NCI-H2081 (cell line): Measurements from ENCODE around the gene METTL16.
A peak's percentile ranks its signal among the peaks of the same experiment; 100 is the strongest.

ENCODE experiments used
- DNase-seq, 2 experiments: peaks; one replicate each; lab custom pipeline; 2025; lab: John Stamatoyannopoulos, UW

The METTL16 gene

DNA sequence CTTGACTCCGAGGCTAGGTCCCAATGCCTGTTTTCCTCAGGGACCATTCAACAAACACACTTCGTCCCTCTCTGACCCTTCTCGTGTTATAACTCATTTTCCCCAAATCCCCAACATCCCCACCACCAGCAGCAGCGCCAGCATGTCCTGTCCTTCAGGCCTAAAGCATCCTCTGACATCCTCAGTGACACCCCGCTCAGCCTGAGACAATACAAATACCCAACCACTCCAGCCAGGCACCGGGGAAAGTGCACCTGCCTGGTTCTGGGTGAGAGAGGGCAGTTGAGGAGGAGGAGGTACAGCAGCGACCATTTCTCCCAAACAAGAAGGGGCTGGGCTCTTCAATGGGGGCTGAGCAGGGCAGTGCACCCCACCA is 115.5 kb downstream of the METTL16 start:
- peak in 1 of 2 experiments; percentile 7 for DNase-seq

DNA sequence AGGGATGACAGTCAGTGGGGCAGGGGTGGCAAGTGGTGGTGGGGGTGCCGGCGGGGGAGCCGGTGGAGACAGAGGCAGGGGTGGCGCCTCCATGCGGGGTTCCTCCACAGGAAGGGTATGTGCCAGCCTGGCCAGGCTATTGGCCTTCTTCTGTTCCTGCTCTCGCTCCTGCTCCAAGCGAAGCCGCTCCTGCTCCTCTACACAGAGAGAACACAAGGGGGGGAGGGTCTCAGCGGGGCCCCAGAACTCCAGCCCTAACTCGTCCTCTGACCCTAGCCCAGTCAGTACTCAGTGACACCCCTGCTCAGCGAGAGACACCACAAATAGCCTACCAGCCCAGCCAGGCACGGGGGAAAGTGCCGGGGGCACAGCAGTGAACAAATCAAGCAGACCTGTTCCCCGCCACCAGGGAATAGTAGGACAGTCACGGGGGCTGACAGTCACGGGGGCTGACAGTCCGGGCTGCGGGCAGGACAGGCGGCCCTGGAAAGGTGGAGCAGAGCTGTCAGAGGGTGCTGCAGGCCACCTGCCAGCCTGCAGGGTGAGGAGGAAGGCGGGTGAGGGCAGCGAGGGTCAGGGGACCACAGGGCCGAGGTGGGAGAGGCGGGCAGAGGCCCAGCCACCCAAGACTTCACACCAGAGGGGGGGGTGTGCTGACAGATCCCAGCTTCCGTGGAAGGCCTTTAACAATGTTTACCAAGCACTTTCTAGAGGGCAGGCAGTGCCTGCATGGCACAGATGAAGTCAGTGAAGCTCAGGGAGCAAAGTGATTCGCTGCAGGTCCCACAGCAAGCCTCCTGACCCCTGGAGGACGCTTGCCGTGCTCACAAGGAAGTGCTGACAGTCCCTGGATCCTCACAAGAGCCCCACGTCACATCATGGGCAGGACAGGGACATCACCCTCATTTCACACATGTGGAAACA is 116.2 kb downstream of the METTL16 start:
- peak in 1 of 2 experiments; percentile 14 for DNase-seq

DNA sequence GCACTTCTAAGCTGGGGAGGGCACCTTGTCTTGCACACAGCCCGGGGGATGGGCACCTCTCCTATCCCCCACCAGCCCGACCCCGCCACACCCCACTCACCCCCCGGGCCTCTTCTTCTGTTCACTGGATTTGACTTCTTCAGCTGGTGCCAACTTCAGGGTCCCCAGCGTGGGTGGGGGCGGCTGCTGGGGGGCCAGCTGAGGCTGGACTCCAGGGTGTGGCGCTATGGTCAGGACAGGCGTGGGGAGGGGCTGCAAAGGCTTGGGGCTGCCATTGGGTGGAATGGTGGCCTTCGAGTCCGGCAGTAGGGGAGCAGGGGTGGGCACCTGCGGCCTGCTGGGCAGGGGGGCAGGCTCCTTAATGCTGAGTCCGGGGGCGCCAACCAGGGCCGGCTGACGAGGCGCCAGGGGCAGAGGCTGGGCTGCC is 116.9 kb downstream of the METTL16 start:
- no peak for DNase-seq

DNA sequence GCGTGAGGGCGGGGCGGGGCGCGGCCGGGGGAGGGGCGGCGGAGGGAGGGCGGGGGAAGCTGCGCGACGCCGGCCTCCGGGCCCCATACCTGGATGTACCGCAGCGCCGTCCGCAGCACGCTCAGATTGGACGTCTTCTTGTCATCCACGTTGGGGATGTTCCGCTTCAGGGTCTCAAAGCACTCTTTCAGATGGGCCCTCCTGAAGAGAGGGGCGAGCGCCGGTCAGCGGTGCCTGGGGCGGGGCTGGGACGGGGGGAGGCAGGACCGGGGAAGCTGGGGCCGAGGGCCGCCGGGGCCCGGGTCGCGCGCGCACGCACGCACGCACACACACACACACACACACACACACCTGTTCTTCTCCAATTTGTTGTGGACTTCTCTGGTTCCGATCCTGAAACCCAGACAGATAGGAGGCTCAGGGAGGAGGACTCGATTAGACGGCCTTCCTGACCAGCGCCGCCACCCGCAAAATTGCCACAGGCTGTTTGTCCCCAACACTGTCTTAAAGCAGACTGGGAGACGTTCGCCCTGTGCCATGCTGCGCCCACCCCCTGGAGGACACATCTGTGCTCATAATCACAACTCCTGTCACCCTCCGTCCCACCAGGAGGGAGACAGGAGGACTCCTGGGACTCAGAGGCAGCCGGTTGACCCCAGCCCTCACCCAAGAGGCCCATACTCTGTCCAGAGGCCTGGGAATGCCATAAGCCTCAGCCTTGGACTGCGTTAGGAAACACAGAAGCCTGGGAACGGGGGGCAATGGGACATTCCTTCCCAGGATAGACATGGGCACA is 117.5 kb downstream of the METTL16 start:
- no peak for DNase-seq

DNA sequence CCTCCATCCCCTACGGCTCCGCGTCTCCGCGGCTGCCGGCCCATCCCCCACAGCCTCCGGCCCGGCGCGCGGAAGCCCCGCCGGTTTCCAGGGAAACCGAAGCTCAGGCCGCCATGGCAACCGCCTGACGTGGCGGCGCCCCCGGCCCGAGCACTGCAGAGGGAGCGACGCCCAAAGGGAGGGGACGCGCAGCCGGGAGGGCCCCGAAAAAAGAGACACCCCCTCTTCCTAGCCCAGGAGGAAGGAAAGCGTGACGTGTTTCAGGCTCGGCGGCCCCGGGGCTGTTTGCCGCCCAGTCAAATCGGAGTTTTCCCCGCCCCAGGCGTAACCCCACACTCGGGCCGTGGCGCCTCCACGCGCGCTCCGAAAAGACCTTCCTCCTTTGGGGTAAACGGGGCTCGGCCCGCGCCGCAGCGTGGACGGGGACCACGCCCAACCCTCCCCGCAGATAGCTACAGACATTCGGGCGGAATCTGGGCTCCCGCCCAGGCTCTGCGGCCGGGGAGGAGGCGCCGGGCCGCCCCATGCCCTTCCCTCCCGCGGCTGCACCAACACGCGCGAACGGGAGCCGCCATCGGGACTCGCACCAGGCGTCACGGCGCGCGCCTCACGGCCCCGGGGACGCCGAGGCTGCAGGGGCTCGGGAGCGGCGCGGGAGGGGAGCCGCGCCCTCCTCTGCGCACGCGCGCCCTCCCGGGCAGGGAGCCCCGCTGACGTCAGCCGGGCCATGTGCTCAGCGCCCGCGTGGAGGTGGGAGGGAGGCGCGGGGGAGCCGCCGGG is 118.3 kb downstream of the METTL16 start:
- peak; percentile 80 to 82 for DNase-seq

DNA sequence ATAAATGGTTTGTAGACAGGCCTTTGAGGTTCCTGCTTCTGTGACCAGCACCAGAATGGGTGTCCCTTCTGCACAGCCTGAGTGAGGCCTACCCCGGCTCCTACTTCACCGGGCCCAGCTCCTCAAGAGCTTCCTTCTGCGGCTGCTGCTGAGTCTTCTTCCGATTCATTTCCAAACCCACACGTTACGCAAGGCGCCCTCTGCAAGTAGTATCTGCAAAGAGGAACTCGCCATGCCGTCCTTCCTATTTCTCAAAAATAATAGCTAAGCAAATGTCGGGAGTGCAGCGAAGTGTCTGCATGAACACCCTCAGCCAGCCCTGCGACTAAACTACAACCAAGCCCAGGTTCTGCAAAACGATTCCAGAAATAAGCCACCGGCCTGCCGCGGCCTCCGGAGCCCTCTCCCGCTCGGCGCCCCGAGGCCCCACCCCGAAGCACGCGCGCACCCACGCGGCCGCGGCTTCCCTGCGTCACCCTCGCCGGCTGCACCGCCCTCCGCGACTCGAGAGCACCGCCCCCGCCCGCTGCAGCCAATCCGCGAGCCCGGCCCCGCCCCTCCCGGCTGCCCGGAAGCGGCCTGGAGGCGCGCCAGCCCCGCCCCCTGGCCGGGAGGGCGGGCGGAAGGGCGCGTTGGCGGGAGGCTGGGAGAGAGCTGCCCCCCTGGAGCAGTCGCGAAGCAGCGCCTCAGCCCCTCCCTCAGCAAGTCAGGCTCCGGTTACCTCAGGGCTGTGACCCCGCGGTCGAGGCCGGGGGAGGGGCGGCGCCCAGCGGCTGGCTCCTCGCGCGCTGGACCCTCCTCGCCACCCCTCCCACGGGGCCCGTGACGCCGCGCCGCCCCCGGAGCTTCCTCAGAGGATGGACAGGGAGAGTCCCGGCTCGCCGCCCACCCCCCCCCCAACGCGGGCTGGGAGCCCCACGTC is 119.2 kb downstream of the METTL16 start:
- peak; percentile 84 to 86 for DNase-seq

DNA sequence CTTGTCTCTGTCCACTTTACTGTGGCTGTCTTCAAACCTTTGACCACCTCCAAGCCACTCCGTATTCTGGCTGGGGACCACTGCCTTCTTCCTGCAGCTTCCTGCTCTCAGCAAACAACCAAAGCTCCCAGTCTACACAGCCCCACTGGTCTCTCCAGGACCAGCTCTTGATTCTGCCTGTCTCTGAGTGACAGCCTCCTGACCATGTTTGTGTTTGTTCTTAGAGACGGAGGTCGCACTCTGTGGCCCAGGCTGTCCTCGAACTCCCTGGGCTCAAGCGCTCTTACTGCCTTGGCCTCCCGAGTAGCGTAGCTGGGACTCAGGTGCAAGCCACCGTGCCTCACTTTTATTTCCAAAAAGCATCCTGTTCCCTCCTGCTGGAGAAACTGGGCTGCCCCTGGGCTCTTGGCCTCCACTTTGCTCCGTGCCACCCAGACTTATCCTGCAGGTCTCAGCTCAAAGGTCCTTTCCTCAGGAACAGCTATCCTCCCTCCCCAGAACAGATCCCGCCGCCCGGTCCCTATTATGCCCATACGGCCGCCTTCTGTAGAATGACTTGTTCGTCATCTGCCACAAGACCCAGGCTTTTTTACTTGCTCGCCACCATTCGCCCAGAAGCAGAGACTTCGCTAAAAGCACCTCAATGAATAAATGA is 120.0 kb downstream of the METTL16 start:
- DNase-seq: no peak

DNA sequence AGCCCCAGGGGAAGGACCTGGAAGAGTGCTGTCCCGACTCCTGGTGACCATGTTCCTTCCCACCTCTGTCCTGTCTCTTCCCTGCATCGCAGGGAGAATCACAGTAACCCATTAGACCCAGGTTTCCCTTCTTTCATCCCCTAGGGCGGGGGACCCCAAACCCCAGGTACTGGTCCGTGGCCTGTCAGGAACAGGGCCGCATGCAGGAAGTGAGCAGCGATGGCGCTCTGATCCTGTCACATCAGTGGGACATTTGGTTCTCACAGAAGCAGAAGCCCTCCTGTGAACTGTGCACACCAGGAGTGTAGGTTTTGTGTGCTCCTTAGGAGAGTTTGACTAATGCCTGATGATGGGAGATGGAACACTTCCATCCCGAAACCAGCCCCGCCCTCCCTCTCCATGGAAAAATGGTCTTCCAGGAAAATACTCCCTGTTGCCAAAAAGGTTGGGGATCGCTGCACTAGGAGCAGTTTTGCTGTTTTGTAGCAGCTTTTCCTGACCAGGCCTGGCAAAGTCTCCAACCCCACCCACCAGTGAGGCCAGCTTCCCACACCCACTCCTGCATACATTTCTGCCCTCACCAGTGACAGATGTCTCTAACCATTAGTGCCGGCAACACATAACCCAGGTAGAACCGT is 121.4 kb downstream of the METTL16 start:
- no peak for DNase-seq

DNA sequence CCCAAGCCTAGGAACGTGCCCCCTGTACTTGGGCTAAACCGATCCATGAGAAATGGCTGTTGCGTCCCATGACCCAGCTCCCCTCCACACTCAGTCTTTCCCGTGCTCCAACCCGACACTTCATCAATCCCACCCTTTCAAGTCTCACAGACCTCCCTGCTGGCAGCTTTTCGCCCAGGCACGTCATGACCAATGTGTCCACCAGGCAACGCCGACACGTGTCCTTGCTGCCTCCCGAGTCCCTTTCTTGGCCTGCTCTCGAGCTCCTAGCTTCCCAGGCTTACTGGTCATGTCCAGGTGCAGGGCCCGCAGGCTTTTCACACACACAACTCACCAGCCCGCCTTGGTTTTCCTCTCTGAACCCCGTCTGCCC is 123.0 kb downstream of the METTL16 start:
- no peak for DNase-seq

DNA sequence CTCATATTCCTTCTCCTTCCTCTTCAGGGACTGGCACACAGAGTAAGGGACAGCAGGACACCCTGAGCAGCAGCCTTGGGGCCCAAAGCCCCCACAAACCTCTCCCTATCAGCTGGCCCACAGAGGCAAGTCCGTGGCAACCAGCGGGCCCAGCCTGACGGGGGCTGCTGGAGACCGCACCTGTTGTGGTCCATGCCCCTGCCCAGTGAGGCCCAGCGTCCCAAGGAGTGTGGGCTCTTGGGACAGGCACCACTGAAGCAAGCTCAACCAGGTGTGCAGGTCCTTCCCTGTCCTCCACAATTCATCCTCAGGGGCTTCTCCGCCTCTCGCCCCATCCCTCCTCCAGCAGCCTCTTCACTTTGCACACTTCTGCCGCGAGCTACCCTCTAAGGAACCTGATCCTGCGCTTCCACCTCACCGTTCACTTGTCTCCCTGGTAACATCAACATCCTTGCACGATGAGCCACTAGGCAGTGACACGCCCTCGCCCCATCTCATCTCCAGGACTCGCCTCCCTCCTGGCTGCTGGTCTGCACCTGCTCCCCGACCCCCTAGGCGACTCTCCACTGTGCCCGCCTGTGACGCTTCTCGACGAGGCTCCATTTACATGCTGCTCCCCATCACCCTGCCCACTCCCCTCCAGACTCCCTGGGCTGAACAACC is 123.5 kb downstream of the METTL16 start:
- DNase-seq: no peak

DNA sequence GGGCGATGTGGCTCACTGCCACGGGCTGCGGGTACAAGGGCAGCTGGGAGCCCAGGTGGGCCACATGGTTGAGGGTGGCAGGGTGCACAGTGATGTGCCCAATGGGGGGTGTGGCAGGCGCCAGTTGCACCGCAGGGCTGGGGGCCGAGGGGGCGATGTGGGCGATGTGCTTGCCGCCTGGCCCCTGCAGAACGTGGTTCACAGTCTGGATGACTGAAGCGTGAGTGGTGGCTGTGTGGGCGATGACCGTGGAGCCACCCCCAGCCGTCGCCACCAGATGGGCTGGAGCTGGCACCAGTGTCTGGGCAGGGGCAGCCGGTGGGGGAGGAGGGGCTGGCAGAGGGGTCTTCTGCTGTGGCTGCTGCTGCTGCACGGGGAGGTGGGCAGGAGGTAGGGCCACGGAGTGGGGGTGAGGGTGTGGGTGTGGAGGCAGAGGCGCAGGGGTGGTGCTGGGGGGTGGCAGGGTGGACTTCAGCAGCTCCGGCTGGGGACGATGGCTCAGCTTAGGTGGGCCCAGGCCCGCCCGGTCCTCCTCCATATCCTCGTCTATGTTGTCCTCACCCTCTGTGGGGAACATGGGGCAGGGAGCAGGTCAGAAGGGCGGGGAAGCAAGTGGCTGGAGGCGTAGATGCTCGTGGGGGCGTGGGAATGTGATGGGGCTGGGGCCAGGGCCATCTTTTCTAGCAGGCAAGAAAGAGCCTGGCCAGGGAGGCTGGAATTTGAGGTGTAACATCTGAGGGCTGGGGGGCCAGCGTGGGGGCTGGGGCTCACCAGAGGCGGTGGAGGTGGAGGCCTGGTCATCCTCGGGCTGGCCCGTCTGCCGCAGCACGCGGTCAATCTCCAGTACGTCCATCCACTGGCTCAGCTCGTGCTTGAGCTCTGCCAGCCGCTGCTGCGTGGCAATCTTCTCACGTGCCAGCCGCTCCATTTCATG is 124.3 kb downstream of the METTL16 start:
- no peak for DNase-seq

DNA sequence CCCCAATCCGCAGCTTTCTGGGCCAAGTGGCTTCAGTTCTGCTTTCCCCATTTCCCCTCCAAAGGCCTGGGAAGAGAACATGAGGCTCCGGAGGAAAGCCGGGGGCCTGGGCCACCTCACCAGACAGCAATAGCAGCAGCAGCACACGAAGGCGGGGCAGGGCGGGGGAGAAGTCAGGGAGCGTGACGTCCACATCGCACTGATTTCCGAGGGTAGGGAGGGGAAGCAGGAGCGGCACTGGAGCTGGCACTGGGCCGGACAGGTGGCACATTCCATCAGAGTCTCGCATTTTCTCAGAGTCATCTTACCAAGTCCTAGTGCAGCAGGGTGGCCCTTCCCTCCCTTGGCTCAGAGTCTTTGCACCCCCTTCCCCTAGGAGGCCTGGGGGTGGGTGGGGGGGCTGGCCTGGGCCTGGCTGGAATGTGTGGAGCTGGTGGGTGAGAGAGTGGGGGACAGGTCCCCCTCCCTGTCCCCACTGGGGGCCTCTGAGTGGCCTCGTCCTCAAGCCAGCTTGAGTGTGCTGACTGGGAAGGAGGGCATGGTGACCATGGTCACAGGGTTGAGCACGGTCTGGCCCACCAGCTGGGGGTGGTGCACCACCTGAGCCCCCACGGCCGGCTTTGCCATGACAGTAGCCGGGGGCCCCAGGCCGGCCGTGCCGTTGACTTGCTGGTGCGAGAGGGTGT is 125.1 kb downstream of the METTL16 start:
- DNase-seq: no peak

DNA sequence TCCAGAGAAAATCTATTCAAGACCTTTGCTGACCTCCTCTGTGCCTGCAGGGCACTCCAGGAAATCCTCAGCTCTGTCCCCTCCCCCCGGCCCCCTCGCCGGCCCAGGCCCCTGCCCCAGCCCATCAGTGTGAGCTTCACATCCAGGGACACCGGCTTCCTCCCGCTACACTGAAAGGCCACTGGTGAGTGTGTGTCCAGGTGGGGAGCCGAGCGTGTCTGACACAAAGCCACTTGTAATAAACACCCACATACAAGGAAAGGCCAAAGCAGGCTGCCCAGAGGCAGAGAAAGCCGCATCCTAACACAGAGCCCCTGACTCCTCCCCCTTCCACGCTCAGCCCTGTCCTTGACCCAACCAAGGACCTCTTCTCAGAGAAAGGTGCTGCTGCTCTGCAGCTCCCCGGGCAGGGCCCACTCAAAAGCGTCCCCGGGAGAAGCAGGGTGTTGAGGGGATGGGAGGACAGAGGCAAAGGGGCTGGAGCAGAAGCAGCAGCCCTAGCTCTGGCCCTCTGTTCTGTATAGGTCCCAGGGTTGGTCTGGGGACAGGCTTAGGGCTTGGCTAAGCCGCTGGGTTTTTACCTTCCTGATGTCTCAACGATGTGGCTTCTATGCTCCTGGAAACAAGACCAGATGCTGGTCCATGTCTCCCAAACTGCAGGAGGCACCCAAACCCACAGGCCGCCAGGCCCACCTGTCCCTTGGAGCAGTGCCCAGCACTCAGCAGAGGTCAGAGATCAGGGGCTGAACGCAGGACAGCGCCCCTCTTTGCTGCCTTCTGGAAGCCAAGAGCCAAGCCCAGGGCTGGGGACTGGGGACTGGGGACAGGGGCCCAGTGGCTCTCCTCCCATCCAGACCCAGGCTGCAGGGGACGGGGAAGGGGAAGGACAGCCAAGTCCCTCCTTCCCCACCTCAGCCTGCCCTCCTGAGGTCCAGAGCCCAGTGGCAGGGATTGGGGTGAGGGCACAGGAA is 126.2 kb downstream of the METTL16 start:
- no peak for DNase-seq

DNA sequence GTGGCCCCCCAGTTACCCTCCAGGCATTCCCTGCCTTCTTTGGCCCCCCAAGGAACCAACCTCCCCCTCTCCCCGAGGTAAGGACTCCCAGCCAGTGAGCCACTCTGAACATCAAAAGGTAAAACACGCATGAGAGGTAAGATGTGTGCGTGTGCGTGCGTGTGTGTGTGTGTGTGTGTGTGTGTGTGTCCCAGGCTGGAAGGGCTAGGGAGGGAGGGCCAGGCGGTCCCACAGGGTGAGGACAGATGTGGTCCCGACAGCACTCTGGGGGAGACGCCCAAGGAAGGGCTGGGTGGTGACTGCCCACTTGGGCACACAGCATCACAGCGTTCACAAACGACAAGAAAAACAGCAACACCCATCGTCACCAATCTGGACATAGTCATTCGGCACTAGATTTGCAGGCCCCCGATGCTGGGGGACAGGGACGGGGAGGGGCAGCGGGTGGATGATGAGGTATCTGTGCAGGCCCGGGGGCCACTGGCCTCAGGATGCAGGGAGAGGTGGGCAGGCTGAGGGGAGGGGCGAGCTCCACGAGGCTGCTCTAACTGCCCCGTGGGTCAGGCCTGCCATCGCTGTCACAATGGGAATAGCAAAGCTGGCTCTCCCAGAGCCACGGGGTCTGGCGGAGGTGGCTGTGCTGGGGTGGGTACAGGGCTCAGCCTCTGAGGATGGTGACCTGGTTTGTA is 127.1 kb downstream of the METTL16 start:
- no peak for DNase-seq

DNA sequence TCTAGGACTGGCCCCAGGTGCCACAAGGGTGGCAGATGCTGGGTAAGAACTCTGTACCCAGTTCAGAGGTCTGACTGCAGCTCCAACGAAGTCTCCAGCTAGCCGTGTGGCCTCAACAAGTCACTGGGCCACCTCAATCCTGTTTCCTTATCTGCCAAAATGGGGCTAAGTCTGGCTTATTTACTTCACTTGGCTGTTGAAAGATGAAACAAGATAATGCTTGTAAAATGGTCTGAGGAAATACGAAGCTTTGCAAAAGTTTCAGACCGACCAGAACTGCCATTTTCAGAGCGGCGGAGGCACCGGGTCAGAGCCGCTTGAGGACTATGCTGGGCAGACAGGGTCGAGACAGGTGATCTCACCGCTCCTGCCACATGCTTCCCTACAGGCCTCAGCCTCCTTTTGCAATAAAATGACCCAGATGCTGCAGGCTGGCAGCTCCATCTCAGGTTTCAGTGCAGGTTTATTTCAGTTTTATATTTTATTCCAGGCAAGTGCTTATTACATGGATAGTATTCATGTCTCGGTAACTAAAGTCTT is 128.0 kb downstream of the METTL16 start:
- DNase-seq: no peak
